ENCODE measurements around the gene PTRH1.
"Not testable (repeated sequence)": the region's sequence is repeated elsewhere in the genome, so short reads cannot be mapped to it uniquely, and the experiment has no call there.

The PTRH1 gene, protein sequence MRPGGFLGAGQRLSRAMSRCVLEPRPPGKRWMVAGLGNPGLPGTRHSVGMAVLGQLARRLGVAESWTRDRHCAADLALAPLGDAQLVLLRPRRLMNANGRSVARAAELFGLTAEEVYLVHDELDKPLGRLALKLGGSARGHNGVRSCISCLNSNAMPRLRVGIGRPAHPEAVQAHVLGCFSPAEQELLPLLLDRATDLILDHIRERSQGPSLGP

DNA sequence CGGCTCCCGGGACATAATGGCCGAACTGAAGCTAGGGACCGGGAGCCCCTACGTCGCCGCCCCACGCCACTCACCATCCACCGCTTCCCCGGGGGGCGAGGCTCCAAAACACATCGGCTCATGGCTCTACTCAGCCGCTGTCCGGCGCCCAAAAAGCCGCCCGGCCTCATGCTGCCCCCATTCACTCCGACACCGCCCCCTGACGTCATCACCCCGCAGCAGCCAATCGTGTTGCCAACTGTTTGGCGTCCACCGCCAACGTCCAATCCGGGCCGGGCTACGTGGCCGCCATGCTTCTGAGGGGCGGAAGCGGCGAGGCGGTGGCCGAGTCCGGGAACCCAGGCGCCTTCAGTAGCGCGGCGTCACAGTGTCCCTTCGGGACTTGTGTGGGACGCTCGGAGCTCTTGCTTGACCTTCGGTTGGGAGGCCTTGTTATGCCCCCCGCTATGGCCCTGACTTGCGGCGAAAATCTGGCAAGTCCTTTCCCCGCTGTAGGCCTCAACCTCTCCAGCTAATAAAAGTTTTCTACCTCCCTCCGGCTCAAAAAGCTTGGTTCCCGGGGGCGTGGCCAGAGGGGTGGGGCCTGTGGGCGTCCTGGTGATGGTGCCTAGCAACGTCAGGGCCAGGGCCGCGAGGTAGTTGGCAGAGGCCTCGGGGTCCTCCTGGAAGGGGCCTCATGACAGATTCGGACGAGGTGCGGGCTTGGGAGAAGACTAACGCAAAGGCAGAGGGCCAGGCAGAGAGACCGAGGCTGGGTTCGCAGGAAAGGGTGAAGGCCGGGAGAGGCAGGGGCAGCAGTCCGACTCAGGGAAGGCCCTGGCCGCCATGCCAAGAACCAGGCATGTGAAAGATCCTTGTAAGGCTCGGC is at the start of gene PTRH1, which contains the start of gene TTC16:
PTRH1 (minus strand) TSS at position 194 of the 868 bp plus-strand sequence; CDS start at position 170, 24 bp downstream.
TTC16 (plus strand) TSS at position 610 of the 868 bp plus-strand sequence; CDS start at position 677, 67 bp downstream.
- peak; percentile 97 for DNase-seq

DNA sequence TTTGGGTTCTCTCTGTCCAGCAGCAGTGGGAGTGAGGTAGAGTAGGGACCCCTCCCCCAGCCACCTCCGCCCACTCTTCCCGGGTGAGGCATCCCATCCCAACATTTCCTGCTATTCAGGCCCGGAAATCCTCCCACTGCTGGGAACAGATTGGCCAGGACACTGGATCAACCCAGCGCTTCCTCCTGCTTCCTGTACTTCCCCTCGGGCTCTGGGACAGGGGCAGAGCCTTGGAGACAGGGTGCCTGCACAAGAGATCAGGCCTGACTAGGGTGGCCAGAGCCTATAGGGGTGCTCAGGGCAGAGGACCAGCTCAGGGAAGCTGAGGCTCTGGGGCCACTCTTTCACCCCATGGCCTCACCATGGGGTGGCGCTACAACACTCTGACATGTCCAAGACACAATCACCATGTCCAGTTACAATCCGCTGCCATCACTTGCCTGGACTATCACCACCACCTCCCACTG is 48.5 kb upstream of the PTRH1 start:
- DNase-seq, result peak; percentile 21

- no peak for DNase-seq
Measured at GRCh38 chr9:127762111-127762676, 46.7 kb upstream of the PTRH1 start.

DNA sequence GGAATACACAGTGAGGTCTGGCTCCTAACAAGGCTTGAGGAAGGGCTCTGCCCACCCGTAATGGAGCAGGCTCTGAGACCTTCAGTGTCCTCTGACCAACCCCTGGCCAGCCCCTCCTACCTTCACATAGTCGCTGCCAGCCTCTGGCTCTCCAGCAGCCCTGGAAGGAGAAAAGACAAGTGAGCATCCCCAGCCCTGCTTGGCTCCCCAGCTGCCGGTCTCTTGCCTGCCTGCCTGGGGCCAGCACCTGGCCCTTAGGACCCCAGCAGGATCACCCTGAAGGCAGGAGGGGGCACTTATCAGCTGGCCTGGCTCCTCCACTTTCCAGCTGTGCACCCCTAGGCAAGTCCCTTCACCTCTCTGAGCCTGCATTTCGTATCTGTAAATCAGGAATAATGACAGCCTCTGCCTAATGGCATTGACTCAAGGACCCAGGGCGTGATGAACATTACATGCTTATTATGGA is 46.1 kb upstream of the PTRH1 start:
- no peak for DNase-seq

DNA sequence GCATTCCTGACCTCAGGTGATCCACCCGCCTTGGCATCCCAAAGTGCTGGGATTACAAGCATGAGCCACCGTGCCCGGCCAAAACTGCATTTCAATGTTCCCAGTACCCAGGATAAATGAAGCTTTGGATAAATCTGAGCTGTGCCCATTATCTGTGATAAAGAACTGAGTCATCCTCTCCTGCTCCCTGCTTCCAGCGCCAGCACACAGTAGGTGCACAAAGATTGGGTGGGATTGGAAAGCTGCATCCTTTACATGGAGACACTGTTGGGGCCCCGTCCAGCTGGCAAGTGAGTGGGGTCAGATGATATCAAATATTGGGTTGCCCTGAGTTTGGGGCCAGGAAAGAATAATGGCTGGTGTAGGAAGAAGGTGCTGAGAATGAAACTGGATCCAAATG is 45.6 kb upstream of the PTRH1 start:
- no peak for DNase-seq

GRCh38 chr9:127758843-127759242 is 43.4 kb upstream of the PTRH1 start:
- DNase-seq, result no peak

DNA sequence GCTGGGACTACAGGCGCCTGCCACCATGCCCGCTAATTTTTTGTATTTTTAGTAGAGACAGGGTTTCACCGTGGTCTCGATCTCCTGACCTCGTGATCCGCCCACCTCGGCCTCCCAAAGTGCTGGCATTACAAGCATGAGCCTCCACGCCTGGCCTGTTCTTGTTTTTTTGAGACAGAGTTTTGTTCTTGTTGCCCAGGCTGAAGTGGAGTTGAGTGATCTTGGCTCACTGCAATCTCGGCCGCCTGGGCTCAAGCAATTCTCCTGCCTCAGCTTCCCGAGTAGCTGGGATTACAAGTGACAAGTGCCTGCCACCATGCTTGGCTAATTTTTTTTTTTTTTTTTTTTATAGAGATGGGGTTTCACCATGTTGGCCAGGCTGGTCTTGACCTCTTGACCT is 41.3 kb upstream of the PTRH1 start:
- DNase-seq, result not testable (repeated sequence)

DNA sequence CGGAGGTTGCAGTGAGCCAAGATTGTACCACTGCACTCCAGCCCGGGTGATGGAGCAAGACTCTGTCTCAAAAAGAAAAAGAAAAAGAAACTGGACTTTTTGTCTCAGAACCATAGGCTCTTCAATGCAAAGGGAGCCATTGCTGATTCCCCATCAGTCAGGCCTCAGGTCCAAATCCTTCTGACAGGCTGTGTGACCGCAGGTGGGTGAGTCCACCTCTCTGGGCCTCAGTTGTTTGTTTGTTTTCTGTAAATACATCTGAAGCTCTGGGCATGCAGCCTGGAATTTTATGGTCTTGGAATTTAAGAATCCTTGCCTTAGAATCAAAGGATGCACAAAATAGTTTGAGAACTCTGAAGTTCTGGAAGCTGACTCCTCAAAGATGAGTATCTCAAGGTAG is 40.8 kb upstream of the PTRH1 start:
- DNase-seq, result no peak

GRCh38 chr9:127755061-127756060 is 39.9 kb upstream of the PTRH1 start:
- DNase-seq, result no peak

- no peak for DNase-seq
Measured at GRCh38 chr9:127754099-127755060, 38.9 kb upstream of the PTRH1 start.

- DNase-seq, result no peak
Measured at GRCh38 chr9:127753622-127754021, 38.2 kb upstream of the PTRH1 start.

GRCh38 chr9:127753148-127753547 is 37.7 kb upstream of the PTRH1 start:
- DNase-seq, result no peak

DNA sequence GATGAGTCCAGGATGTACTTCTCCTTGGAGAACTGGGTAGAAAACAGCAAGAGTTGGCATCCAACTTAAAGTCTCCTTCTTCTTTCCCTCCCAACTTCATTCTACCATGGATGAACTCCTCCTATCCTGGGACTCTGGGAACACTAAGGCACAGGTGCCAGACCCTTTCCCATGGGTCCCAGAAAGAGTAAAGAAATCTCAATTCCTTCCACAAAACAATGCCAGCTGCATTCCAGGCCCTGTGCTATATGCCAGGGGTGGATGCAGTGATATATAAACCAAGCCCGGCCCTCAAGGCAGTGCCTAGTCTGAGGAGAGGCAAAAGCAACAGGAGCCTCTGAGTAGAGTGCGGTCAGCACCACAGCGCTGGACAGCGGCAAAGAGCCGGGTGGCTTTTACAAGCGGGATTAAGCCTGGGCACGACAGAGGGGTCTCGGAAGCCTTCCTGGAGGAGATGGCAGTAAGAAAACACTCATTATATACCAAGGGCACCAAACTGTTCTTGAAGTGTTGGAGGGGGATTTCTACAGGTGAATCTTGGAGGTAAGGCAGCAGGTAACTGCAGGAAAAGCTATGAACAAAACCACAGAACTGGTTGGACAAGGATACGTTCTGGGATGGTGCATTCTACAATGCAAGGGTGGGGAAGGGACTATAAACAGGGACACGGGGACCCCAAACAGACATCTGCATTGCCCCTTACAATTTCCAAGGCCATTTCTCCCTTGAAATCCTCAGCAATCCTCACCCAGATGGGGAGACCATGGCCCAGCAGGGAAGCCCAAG is 36.0 kb upstream of the PTRH1 start:
- no peak for DNase-seq

GRCh38 chr9:127749090-127749787 is 33.8 kb upstream of the PTRH1 start:
- no peak for DNase-seq

DNA sequence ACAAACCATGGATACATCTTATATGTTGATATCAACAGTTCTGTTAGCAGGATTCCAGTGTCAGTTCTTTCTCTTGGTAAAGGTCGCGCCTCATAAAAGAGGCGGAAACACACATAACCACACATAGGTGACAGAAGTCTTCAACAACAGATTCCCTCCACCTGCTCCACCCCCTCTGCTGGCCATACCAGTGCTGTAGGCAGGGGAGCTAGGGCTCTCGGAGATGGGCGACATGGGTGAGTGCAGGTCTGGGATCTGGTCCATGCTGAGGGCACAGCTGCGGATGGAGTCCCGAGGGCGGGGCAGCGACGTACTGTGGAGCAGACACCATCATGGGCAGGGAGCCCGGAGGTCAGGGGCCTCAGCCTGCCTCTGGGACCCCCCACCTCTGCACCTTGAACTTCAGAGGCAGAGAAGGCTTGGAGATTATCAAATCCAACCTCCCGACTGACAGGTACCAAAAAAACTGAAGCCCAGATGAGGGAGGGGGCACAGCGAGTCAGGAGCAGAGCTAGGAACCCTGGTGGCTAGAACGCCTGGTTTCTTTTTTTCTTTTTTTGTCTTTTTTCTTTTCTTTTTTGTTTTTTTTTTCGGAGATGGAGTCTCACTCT is 31.6 kb upstream of the PTRH1 start:
- DNase-seq, result peak; percentile 36

DNA sequence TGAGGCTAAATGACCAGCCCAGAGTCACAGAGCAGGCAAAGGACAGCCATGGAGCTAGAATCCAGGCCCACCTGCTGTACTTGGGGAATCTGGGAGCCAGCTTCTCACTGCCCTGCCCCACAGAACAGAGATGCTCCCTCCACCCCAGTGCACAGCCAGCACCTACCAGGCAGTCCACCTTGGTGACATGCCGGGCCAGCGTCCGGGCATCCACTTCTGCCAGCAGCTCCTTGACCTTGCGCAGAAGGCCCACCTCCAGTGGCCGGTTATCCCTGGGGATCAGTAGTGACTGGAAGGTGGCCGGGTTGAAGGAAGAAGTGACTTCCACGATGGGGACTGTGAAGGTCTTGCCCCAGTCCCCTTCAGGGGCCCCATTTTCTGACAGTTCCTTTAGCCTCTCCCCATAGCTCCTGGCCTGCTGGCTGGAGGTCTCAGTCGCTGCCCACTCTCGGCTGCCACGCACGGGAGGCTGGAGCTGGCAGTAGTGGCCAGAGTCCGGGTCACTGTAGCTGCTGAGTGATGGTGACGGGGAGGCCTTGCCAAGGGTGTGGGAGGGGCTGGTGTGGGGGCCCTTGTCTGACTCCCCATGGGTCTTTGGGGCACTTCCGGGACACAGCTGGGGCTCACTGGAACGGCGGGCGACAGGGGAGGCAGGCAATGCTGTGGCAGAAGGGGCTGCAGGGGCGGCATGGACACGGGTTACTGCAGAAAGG is 29.1 kb upstream of the PTRH1 start:
- no peak for DNase-seq

DNA sequence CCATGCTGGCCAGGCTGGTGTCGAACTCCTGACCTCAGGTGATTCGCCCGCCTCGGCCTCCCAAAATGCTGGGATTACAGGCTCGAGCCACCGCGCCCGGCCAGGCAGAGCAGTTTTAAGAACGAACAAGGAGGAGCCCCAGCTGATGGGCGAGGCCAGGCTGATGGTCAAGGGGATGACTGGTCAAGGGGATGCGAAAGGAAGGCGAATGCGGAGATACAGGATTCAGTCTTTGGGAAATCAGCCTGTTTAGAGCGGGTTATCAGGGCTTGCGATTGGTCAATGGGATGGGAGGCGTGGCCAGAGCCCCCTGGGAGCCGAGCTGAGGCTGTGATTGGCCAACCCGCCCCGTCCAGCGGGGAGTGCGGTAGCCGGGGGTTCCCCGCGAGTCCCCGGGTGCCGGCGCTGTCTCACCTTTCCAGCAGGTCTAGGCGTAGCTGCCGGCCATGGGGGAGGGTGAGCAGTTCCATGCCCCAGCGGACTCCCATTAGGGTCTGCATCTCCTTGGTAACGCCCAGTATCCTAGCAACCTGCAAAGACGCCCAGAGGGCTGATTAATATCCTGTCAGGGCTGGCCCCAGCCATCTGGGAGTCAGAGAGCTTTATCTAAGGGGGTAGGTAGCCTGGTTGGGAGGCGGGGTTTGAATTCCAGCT is 27.1 kb upstream of the PTRH1 start:
- no peak for DNase-seq
